ENCODE results near the gene RAB4A.

DNA sequence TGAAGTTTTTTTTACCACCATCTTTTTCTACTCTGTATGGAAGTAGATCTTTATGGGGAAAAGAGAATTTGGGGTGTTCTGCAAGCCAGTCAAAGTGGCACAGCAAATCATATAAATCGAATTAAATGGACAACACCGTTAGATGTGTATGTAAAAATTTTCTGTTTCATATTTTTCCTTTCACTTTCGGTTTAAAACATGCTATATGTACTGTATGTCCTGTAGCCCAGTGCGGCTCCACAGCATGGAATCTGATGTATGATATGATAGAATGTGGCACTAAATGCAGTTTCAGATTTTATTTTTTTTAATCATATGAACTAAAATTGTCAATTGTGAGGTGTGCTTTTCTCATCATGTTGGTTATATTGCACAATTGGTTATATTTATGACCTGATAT, 32.9 kb downstream of the RAB4A start:
- TF ChIP-seq, protein P1, sequence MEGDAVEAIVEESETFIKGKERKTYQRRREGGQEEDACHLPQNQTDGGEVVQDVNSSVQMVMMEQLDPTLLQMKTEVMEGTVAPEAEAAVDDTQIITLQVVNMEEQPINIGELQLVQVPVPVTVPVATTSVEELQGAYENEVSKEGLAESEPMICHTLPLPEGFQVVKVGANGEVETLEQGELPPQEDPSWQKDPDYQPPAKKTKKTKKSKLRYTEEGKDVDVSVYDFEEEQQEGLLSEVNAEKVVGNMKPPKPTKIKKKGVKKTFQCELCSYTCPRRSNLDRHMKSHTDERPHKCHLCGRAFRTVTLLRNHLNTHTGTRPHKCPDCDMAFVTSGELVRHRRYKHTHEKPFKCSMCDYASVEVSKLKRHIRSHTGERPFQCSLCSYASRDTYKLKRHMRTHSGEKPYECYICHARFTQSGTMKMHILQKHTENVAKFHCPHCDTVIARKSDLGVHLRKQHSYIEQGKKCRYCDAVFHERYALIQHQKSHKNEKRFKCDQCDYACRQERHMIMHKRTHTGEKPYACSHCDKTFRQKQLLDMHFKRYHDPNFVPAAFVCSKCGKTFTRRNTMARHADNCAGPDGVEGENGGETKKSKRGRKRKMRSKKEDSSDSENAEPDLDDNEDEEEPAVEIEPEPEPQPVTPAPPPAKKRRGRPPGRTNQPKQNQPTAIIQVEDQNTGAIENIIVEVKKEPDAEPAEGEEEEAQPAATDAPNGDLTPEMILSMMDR (IDR thresholded peaks at IDR 0.05; ENCODE audit: low read depth, low read length) = no peak
- no peak for TF ChIP-seq EZH2phosphoT487 (IDR thresholded peaks at IDR 0.05; ENCODE audit: low read depth)
